NK-92 (cell line): Measurements from ENCODE around the gene SLC37A3.

ENCODE experiments used
- DNase-seq: peaks from one replicate; lab custom pipeline; 2025; ENCODE audit not compliant: unreplicated experiment; lab: John Stamatoyannopoulos, UW

Gene SLC37A3

GRCh38 chr7:140402178-140402835 is 4.0 kb upstream of the SLC37A3 start:
- DNase-seq, result no peak

GRCh38 chr7:140400381-140400780 is 2.1 kb upstream of the SLC37A3 start:
- no peak for DNase-seq

DNA sequence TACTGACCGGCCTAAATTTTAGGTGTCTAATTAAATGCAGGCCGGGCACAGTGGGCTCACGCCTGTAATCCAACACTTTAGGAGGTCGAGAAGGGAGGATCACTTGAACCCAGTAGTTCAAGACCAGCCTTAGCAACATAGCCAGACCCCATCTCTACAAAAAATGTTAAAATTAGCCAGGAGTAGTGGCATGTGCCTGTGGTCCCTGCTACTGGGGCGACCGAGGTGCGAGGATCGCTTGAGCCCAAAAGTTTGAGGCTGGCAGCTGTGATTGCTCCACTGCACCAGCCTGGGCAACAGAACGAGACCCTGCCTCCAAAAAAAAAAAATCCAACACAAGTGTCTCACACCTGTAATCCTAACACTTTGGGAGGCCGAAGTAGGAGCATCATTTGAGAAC is 491 bp upstream of the SLC37A3 start:
- DNase-seq, result no peak

DNA sequence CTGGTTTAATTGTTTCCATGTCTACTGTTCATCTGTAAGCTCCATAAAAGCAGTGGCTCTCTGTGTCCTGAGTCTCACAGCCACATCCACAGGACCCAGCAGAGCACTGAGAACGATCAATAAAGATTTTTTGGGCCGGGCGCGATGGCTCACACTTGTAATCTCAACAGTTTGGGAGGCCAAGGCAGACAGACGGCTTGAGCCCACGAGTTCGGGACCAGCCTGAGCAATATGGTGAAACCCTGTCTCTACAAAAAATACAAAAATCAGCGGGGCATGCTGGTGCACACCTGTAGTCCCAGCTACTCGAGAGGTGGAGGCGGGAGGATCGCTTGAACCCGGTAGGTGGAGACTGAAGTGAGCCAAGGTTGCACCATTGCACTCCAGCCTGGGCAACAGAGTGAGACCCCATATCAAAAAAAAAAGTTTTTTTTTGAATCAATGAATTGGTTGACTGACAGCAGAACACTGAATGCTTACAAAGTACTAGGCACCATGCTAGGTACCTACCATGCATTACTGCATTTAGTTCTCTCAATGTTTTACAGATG is 4.5 kb downstream of the SLC37A3 start:
- no peak for DNase-seq

- no peak for DNase-seq
Observed at GRCh38 chr7:140391634-140392033, 6.7 kb downstream of the SLC37A3 start.

DNA sequence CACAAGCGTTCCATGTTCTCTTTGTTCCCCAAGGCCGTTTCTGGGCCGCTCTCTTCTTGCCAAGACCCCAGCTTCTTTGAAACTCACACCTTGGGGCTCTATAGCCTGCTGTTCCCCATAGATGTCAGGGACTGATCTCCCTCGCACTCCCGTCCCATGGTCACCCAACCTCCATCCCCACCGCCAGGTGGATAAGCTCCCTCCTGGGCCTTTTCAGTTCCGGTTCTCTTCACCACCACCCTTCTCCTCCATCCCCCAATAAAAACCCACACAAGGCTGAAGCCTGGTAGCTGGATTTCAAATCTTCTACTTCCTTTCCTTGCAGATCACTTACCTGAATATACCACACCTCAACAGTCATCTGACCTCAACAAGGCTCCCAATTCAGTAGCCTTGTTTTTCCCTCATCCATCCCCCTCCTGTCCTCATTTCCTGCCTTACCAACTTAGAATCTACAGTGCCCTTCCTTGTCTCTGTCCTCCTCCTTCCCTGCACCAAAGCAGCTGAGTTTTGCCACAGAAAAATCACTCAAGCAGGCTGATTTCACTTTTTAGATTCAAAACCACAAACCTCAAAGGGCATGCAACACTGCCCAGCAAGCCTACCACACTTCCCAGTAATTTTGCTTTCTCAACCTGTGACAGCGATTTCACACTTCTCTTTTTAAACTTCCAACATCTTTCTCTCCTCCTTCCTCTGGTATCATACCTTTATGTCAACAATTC is 7.7 kb downstream of the SLC37A3 start:
- no peak for DNase-seq

- DNase-seq, result no peak
Observed at GRCh38 chr7:140390034-140390433, 8.3 kb downstream of the SLC37A3 start.

DNA sequence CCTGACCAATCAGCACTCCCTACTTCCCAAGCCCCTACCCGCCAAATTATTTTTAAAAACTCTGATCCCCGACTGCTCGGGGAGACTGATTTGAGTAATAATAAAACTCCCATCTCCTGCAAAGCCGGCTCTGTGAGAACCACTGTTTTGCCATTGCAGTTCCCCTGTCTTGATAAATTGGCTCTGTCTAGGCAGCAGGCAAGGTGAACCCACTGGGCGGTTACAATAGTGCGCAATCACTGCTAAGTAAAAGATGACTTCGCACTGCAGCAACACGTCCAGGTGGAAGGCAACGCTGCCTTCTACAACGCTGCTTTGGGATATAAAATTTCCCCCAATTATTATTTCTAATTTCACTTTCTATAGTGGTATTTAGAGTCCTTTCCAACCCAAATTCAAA is 8.9 kb downstream of the SLC37A3 start:
- DNase-seq, result no peak

GRCh38 chr7:140384894-140385545 is 13.3 kb downstream of the SLC37A3 start:
- no peak for DNase-seq

DNA sequence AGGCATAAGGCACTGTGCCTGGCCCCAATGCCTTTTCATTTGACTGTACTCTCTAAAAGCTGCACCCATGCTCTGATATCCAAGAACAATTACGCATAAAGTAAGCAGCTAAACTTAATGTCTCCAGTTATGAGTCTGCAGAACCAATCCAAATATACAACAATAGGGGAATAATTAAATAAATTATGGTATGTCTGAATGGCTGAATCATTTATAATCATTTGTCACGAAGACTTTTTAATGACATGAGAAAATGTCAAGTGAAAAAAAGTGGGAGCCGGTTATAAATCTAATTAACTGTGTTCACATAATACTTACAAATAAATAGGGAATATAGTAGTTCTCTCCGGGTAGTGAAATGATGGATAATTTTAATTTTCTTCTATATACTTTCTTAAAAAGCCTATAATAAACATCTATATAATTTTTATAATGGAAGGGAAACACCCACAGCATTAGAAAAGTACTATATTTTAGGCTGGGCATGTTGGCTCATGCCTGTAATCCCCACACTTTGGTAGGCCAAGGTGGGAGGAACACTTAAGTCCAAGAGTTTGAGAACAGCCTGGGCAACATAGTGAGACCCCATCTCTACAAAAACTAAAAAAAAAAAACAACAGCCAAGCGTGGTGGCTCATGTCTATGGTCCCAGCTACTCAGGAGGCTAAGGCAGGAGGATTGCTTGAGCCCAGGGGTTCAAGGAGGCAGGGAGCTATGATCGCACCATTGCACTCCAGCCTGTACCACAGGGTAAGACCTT is 14.2 kb downstream of the SLC37A3 start:
- no peak for DNase-seq

DNA sequence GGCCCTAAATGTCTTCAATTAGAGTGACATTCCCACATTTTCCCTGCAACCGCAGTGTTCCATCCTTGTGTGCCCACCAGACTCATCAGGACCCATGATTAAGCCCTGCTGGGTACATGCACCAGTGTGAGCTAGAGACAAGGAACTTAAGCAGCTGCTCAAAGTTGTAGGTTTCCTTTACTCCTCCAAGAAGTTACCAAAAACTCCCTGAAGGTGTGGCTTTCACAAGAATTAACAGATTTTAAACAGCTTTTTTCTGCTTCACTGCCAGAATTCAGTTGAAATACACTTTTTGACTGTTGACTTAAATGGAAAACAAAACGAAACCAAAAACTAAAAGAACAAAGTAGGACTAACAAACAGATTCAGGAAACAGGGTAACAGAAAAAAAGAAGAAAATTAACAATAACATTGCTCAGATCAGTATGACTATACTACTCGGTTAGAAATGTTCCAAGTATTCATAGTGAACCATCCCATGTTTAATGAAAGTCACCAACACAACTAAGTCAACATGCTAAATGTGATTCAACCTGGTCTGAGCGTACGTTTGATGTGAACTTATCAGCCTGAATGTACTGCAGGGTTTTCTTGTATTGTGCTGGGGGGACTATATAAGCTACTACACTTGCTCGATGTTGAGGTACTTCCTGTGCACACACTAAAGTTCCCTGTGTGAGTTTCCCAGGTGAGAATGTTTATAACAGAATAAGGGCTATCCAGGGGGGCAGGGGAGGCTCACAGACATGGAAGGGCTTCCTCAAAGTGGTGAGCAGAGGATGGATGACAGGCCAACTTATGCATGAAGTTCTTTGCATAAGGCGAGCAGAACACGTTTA is 22.2 kb downstream of the SLC37A3 start:
- no peak for DNase-seq

GRCh38 chr7:140375323-140375722 is 23.0 kb downstream of the SLC37A3 start:
- no peak for DNase-seq

DNA sequence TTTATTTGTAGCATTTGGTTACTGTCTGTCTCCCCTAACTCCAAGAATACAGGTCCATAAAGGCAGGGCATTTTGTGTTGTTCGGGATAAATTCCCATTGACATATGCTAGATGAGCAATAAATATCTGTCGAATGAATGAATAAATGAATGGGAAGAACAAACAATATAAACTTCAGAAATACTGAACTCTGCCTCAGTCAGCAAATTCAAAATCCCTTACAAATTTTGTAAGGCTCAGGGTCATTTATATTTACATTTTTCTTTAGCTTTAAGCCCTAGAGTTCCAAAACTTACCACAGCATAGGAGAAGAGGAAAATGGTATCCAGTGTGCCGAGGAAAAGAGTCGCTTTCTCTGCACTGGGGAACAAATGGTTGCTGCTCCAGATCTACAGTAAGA is 29.0 kb downstream of the SLC37A3 start:
- no peak for DNase-seq

GRCh38 chr7:140367528-140367927 is 30.8 kb downstream of the SLC37A3 start:
- no peak for DNase-seq

GRCh38 chr7:140364819-140365218 is 33.5 kb downstream of the SLC37A3 start:
- no peak for DNase-seq

GRCh38 chr7:140360697-140361229 is 37.6 kb downstream of the SLC37A3 start:
- DNase-seq, result no peak

DNA sequence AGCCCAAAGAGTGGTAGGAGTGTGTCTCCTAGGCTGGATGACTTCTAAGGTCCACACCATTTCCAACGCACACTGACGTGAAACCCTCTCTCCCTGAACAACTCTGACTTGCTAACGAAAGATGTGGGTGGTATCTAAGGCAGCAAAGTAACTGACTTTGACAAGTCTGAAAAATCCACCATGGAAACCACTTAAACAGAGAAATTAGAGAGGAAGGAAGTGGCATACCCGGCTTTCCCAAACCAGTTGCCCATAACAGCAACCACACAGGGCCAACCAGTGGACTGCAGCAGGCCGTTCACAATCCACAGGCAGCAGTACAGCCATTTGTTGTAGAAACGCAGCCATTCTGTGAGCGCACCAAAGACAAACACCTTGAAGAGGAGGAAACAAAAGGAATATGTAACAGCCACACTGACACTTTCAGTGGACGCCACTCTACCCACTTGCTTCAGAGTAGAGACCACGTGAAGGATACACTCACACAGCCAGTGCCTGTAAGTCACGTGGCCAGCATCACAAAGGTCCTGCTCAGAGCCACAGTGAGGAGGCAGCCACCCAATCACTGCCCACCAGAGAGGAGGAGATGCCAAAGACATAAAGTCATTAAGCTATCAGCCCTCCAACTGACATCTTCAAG is 39.8 kb downstream of the SLC37A3 start:
- no peak for DNase-seq

- DNase-seq, result no peak
Observed at GRCh38 chr7:140358024-140358411, 40.3 kb downstream of the SLC37A3 start.

- no peak for DNase-seq
Observed at GRCh38 chr7:140350056-140350455, 48.3 kb downstream of the SLC37A3 start.
